AG09319 (cell line): ENCODE data around the gene EEFSEC.

ENCODE experiments used
- DNase-seq: peaks from one replicate; pipeline ENCODE4 v3.0.0-alpha.2; 2010; ENCODE audit warnings: low read depth; ENCODE audit errors: extremely low read depth
- TF ChIP-seq, protein P1 (sequence below): IDR thresholded peaks from 2 replicates; pipeline ENCODE4 v1.5.1; 2011; ENCODE audit warnings: low read depth, mild to moderate bottlenecking, inconsistent platforms, low read length, moderate library complexity

Gene EEFSEC

DNA sequence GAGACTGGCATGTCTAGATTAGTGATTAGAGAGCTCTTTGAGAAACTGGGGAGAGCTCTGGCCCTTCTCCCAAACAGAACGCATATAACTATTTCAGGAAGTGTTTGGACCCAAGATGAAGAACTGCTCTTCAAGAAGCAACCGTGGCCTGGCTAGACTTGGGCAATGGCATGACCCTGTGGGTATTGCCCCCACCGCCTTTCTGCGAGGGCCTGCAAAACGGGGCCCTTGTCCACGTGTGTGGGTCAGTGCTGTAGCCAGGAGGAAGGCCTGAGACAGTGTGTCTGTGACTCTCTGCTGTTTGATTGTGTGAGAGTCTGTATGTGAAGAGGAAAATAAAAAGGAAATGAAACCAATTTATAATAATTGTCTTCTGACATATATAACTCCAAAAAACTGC is 42.5 kb downstream of the EEFSEC start:
- TF ChIP-seq, protein P1, sequence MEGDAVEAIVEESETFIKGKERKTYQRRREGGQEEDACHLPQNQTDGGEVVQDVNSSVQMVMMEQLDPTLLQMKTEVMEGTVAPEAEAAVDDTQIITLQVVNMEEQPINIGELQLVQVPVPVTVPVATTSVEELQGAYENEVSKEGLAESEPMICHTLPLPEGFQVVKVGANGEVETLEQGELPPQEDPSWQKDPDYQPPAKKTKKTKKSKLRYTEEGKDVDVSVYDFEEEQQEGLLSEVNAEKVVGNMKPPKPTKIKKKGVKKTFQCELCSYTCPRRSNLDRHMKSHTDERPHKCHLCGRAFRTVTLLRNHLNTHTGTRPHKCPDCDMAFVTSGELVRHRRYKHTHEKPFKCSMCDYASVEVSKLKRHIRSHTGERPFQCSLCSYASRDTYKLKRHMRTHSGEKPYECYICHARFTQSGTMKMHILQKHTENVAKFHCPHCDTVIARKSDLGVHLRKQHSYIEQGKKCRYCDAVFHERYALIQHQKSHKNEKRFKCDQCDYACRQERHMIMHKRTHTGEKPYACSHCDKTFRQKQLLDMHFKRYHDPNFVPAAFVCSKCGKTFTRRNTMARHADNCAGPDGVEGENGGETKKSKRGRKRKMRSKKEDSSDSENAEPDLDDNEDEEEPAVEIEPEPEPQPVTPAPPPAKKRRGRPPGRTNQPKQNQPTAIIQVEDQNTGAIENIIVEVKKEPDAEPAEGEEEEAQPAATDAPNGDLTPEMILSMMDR: no peak
- DNase-seq: no peak

DNA sequence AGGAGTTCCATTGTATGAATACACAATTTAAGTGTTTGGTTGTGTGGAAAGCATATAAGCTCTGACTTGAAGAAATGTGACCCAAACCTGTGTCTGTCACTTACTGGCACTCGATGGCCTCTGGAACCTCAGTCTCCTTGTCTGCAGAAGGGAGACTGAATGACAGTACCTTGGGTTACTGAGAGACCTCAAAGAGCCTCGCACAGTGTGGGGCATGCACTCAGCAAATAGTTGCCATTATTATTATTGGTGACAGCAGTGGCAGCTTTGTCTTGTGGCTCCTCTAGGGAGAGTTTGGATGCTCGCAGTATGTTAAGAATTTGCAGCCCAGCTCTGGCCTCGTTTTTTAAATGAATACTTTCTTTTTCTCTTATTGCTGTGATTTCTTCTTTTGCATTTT is 43.4 kb downstream of the EEFSEC start:
- no peak for DNase-seq
- TF ChIP-seq, protein P1: no peak

DNA sequence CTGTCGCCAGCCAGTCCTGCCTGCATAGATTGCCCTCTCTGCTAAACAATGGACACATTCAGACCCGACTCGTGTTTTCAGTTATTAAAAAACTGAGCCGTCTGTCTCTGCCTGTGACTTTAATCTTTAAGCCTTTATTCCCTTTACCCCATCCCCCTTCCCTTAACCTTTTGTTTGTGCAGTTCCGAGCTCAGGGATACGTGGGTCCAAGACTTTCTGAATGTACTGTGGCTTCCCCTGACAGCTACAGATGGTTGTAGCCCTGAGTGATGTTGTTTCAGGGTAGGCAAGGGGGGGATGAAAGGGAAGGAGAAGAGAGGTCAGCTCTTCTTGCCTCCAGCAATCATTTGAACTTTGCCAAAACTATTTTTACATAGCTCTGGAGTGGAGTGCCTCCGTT is 44.6 kb downstream of the EEFSEC start:
- TF ChIP-seq, protein P1: no peak
- no peak for DNase-seq

DNA sequence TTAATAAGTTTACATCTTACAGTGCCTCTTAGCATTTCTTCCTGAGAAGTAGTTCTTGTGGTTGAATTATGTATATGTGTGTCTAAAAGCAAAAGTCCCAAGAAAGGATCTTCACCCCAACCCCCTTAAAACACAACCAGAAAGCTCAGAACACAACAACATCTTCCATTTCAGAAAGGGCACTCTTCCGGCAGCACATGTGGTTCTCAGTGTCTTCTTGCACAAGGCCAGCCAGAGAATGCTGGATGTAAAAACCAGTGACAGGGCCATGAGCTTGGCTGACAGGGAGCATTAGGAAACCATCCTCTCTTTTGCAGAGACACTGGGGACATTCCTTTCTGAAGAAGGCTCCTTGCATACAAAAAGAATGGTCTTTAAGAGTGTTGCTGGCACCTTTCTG is 45.0 kb downstream of the EEFSEC start:
- no peak for DNase-seq
- TF ChIP-seq, protein P1: no peak

DNA sequence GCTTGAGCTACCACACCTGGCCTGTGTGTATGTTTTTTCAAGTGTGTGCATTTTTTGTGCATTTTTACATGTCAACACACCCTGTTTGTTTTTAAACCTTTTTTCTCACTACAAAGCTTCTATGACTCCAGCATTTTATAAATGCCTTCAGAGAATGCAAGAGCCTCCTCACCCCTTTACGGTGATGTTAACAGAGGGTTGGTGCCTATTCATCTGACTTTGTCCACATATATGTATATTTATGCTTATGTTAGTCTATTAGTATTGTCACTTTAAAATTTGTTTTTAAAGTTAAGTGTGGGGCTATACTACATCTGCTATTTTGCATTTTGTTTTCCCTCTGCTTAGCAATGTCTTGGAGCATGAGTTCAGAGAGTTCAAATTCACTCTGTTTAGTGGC is 45.8 kb downstream of the EEFSEC start:
- DNase-seq: no peak
- TF ChIP-seq, protein P1: no peak

DNA sequence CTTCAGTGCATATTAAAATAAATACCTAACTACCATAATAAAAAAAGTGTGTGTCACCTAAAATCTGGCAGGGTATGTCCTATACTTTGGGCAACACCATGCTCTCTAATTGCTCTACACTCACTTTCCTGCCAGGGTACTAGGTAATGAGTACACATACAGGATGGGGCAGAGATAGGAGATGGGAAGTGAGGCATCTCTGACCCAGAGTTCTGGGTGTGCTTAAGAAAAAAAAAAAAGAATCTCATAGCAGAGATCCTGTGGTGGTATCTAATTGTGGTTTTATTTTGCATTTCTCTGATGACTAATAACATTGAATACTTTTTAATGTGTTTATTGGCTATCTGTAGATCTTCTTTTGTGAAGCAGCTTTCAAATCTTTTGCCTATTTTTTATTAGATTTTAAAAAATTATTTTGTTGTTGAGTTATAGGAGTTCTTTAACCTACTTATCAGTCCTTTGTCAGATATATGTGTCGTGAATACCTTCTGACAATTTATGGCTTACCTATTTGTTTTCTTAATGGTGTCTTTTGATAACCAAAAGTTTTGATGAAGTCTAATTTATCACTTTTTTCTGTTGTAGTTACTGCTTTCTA is 48.0 kb downstream of the EEFSEC start:
- no peak for DNase-seq

DNA sequence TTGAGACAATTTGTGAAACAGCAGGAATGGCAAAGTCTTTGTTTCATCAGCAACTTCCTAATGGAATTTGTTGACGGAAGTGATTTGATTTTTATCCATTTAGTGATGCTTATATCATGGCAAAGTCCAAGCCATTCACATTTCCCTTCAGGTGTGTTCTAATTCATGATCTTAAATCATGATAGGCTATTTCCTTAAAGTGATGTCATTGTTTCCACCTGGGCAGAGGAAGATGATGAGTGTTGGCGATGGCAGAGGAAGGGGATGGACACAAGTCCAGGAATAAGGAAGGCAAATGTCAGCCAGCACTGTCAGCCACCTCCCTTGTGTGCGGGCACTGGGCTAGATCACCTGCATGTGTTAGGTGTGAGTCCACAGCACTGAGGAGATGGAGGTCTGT is 49.9 kb downstream of the EEFSEC start:
- no peak for DNase-seq

More for the DNA sequence above, 48.0 kb downstream of the EEFSEC start:
- TF ChIP-seq, protein P1: no peak

More for the DNA sequence above, 49.9 kb downstream of the EEFSEC start:
- TF ChIP-seq, protein P1: no peak
